Measurements from ENCODE around the gene ALDH3B1. TPM values are rescaled to one million over a fixed set of nuclear protein-coding genes. Genes with fewer than 3 reads are reported as not detected.

ALDH3B1 gene
- total and polyA plus RNA-seq, 10 of the 15 experiments (the other 5 are each of a cell fraction or from before 2014, with no cell fraction given), result 0.03 to 0.37 (median 0.17) TPM; not detected in 3

DNA sequence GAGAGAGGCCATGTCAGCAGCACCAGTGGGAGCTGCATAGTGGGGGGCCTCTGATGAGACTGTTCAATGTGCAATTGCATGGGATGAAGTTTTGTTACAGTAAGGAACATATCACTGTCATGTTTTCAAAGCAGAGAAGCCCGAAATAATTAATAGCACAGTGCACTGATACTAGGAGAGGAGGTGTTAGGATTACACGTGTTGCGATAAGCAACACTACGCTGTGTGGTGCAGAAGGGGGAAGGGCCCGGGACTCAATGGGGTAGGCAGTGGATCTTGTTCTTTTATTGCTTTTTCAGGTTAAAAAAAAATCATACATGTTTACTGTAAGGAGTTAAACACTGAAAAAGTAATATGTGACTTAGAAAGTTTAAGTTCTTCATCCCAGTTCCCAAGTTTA, 57.9 kb downstream of the ALDH3B1 start:
- intact Hi-C loops (cut with micrococcal nuclease; ENCODE audit: unreplicated experiment) (no loop called here), in situ Hi-C loops (cut with MboI) (no loop called here)
- no peak overlapping the region for H3K27ac ChIP-seq (ENCODE audit: control insufficient read depth, insufficient read depth)
- no peaks in the 10 kb centered on the region for H4K20me1 ChIP-seq (ENCODE audit: control insufficient read depth, insufficient read depth)
- RAD21 ChIA-PET (ENCODE audit: unreplicated experiment), result no interaction called here
- POLR2A ChIA-PET, result no interaction called here
- no peak for ATAC-seq
- no peaks in the 10 kb centered on the region for H3K9me3 ChIP-seq (replicated peaks; ENCODE audit: control insufficient read depth, insufficient read depth, low read length)
- CTCF ChIA-PET, result no interaction called here
- BruUV-seq (replicated peaks), result no TSS peak
- no peaks in the 10 kb centered on the region for H3K4me1 ChIP-seq (ENCODE audit: control insufficient read depth, insufficient read depth, low read length)
- SMC1A ChIA-PET (ENCODE audit: uncharacterized antibody, unreplicated experiment), result no interaction called here
- TF ChIP-seq MYC (IDR thresholded peaks at IDR 0.05; ENCODE audit: insufficient read depth, insufficient read length, insufficient replicate concordance, low read length, severe bottlenecking) (no peak), ATF2 (IDR thresholded peaks at IDR 0.05; ENCODE audit: low read length) (no peak), FOXK2 (IDR thresholded peaks at IDR 0.05) (no peak), BRCA1 (IDR thresholded peaks at IDR 0.05; ENCODE audit: low read depth, low read length) (no peak), RBBP5 (conservative IDR thresholded peaks at IDR 0.05) (no peak), SKIL (IDR thresholded peaks at IDR 0.05; ENCODE audit: low read depth, poor library complexity, severe bottlenecking) (no peak), RUNX3 (IDR thresholded peaks at IDR 0.05; ENCODE audit: low read length) (no peak), CTCF (IDR thresholded peaks at IDR 0.05 in 2 of 3, conservative IDR thresholded peaks at IDR 0.05 in 1 of 3; ENCODE audit: control insufficient read depth in 2 of 3, extremely low read depth in 1 of 3, insufficient read depth in 1 of 3, low read depth in 3 of 3, low read length in 3 of 3) (no peak), ZNF274 (IDR thresholded peaks at IDR 0.05; ENCODE audit: insufficient read depth, insufficient read length) (no peak), NR2F1 (conservative IDR thresholded peaks at IDR 0.05) (no peak), IKZF2 (IDR thresholded peaks at IDR 0.05) (no peak), RELA (IDR thresholded peaks at IDR 0.05; ENCODE audit: borderline replicate concordance, partially characterized antibody) (no peak), TAF1 (IDR thresholded peaks at IDR 0.05; ENCODE audit: borderline replicate concordance, low read depth, low read length) (no peak), NR2C1 (IDR thresholded peaks at IDR 0.05) (no peak), FOXM1 (IDR thresholded peaks at IDR 0.05; ENCODE audit: low read depth, low read length) (no peak), CREB1 (IDR thresholded peaks at IDR 0.05; ENCODE audit: low read depth) (no peak)
- TF ChIP-seq, protein P1, sequence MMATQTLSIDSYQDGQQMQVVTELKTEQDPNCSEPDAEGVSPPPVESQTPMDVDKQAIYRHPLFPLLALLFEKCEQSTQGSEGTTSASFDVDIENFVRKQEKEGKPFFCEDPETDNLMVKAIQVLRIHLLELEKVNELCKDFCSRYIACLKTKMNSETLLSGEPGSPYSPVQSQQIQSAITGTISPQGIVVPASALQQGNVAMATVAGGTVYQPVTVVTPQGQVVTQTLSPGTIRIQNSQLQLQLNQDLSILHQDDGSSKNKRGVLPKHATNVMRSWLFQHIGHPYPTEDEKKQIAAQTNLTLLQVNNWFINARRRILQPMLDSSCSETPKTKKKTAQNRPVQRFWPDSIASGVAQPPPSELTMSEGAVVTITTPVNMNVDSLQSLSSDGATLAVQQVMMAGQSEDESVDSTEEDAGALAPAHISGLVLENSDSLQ (IDR thresholded peaks at IDR 0.05), result no peak
- FAIRE-seq, result no peak
- H3K36me3 ChIP-seq (ENCODE audit: control insufficient read depth in 2 of 2, insufficient read depth in 2 of 2, low read length in 1 of 2), result peaks cover 17 to 43% of the 10 kb centered on the region in 2 experiments
- DNase-seq (ENCODE audit: low read depth, low spot score), result no peak
- no peak overlapping the region for H3K9ac ChIP-seq (ENCODE audit: control insufficient read depth, insufficient read depth, low read length)
- no peak overlapping the region for H3K4me3 ChIP-seq
- H3K79me2 ChIP-seq (ENCODE audit: control insufficient read depth, insufficient read depth, low read length), result no peaks in the 10 kb centered on the region
- no peak overlapping the region for H2AFZ ChIP-seq (ENCODE audit: control insufficient read depth, low read depth, low read length)
- WGBS (ENCODE audit: insufficient coverage, insufficient replicate concordance, low lambda C conversion rate, missing lambda C conversion rate), result 96% methylated on average over 5 of the region's 5 CpGs
- H3K27me3 ChIP-seq (replicated peaks in 1 of 2; ENCODE audit: control insufficient read depth in 2 of 2, insufficient read depth in 2 of 2, low read length in 1 of 2), result no peaks in the 10 kb centered on the region
- no peak overlapping the region for H3K4me2 ChIP-seq (ENCODE audit: control insufficient read depth, insufficient read depth)
